TTC549 (cell line): ENCODE results near the gene PDK4.

Experiments used
- FAIRE-seq: peaks from 2 replicates; lab custom pipeline; 2012; peaks lifted over from hg19 to GRCh38; lab: Jason Lieb, UNC

PDK4 gene

DNA sequence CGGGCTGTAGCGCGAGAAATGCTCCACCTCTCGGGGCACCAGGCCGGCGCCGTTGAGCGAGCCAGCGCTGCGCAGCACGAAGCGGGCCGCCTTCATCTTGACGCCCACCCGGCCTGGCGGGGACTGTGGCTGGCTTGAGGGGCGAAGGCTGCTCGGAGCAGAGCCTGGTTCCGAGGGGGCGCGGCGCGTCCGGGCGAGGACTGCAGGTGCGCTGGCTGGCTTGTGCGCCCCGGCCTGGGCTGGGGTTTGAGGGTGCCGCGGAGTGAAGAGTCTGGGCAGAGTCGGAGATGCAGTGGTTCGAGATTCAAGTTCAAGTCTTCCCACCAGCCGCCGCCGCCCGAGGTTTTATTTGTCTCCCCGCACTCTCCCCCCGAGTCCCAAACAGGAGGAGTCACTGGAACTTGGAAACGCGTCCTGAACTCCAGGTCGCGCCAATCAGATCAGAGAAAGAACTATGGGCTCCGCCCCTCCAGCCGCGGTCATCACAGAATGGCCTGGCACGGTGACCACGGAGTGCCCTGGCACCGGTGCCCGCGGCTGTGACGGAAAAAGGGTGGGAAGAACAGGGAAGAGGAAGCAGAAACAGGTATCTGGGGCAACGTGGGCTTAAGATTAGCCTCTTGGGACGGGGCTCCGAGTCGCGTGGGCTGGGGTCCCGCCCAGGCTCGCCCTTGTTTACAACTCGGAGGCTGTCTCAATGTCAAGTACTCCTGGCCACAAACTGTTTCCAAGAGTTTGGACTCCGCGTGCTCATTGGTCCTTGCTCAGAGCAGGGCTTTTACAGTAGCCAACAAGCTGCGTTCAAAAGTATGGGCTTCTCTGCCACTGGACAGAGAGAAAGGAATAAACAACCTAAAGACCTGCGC lies at the start of gene PDK4:
TSS of gene PDK4 (minus strand) at position 319 of the 866 bp plus-strand sequence. CDS start at position 96, 223 bp downstream.
- no peak for FAIRE-seq

DNA sequence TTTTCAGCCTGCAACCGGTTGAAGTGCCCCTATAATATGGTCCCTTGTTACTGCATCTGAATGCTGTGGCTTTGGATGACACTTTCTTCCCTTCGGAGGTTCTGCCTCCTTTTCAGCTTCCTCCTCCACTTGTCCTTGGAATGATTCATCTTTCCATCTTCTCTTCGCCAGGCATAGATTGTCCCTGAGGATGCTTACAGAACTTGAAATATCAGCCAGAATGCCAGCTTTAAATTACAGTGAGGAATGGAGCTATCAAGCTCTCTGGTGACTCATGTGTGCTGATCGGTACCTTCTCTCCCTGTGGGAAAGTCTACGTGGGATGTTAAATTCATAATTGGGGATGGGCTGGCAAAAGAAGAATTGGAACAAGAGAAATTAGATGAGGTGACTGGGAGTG lies 45.9 kb upstream of the PDK4 start:
- FAIRE-seq: no peak

DNA sequence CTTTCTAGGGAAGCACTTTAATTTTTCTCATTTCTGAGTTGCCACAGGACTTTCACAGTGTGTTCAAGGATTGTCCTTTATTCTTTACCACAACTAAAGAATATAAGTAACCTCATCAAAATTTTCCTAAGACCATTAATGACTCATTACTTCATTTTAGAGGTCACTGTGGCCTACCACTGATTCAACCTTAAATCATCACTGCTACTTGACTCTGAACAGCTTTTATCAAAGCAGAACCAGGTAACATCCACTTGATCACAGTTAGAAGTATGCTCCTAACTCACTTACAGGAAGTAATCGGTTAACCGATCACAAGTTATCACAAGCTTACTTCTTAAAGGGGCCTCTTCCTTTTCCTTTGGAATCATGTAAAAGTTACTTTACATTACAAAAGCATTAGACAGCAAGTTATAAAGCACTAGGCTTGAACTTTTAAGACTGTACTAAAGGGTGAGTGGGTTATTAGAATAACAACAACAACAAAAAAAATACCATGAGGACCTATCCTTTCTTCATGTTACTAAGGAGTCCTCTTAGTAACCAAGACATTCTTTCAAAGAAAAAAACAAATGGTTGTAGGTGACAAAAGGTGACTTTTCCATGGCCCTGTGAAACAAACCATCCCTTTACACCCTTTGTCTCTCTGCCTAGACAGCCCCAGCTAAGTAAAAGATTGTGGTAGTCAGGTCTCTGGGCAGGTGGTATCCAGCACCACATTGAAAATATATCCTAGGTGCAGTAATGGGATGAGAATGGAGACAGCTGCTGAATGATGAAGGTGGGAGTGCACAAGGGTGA lies 40.0 kb upstream of the PDK4 start:
- no peak for FAIRE-seq

DNA sequence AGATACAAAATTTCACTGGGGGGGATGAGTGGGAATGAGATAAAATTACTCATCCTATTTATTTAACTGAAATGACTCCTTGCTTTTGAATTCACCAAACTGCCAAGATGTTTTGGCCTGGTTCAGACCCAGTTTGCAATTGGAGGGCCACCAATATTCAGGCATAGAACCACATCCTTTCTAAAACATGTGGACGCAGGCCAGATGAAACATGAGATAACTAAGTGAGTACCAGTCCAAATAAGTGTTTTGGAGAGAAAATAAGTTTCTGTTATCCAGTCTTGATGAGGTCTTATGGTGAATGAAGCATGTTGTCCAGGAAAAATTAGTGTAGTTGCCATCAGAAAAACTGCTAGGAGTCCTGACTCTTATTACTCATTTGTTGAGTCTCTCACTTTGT lies 36.3 kb upstream of the PDK4 start:
- no peak for FAIRE-seq

DNA sequence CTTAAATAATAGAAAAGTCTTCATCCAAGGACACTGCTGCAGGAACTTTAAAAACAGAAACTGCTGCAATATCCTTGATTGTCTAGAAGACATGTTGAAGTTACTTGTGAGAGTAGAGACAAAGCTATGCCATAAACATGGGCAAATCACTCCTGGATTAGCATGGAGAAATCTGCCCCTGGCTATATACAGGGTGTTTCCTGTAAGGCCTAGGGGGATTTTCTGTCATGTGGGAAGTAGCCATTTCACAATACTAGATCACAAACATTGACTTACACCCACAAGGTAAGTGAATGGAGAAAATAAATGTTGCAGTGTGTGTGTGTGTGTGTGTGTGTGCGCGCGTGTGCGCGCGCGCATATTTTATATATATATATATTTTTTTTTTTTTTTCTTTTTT lies 35.2 kb upstream of the PDK4 start:
- no peak for FAIRE-seq

DNA sequence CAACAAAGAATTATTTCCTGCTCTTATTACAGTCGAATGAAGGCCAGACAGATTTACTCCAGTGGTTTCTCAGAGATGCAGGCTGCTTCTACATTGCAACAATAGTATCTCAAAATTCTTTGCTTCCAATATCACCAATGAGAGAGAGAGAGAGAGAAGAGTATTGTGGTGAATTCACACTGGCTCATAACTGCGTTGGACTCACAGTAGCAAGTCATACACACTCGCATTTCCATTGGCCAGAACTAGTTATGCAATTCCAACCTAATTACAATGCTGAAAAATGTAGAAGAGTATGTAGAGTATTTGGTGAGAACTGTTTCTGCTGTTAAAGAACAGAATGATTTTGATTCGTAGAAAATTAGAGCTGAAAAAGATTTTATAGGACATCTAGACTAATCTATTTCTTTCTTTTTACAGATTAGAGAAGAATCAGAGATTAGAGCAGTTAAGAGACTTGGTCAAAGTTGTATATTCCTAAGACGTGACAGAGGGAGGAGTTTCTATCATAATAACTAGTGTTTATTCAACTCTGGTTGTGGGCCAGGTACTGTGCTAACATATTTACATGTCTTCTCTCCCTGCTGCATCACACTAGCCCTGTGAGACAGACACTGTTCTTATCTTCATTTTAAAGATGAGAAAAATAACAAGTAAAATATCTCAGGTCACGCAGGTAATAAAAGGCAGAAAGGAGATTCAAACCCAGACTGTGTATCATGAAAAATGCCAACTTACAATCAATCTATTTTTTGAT lies 34.6 kb upstream of the PDK4 start:
- no peak for FAIRE-seq

DNA sequence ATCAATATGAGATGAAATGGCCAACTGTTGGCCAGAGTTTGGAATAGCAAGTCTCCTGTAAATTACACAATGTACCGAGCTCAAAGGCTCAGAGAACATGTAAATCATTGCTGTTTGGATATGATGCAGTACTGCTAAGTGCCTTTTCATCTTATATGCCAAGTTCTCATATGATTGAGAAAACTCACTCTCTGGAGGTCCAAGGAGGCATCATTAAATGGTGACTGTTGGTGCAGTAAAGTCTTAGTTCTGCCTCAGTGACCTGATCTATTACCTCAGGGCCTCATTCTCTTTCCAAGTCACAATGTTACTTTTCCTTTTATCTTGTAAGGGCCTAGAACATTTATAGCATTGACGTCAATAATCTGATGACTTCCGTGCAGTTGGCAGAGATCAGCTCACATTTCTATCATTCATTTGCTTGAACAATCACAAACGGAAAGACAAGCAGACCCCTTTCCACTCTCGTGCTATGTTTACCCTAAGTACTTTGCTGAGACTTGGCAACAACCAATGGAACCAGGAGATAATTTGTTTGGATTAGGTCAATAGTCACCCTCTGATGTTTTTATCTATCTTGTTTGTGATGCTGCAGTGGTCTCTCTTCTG lies 32.6 kb upstream of the PDK4 start:
- no peak for FAIRE-seq

DNA sequence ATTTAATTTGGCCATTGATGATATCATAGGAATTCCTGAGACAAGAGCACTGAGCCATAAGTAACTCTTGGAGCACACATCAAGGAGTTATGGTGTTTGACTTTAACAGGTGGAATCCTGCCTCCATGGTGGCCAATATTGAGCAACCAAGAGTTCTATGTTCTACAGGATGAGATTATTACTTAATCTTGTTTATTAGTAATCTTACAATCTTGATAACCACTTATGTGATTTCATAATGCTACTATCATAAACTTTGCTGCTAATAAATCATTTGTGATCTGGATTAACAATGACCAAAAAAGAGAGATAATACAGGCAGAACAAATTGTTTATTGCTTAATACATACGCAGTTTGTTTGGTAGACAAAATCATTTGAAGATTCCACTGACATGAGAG lies 27.5 kb upstream of the PDK4 start:
- FAIRE-seq: no peak

DNA sequence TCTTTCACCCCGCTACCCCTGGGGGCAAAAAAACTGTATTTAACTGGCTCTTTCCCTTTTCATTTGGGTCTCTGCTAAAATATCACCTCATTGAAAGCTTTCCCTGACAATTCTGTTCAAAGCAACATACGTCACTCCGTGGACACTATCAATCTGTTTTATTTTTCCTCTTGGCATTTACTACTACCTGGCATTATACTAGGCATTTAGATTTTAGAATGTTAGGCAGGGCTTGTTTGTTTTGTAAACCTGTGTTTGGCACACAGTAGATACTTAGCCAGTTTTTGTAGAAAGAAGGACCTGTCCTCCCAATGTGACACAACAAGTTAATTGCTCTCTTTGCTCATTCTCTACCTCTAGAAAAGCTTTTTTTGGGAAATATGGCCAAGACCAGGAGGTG lies 26.5 kb upstream of the PDK4 start:
- no peak for FAIRE-seq

DNA sequence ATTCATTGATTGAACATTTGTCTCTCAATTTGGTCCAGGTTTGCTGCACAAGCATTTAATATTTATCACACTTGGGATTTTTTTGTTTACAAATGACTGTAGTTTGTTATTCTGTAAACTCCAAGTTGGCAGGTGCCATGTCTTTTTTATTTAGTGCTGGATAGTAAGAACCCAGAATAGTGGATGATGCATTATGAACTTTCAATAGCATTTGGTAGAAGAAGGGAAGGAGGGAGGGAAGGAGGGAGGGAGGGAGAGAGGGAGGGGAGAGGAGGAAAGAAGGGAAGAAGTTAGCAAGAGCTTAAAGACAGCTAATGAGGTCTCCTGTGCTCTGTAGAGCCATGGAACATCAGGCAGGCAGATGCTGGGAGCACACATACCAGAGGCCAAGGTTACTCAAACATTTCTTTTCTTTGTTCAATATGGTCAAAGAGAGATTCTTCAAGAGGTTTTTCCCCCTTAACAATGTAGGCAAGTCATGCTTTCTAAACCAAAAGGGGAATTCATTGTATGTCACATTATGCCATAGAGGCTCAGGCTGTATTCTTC lies 25.8 kb upstream of the PDK4 start:
- no peak for FAIRE-seq

DNA sequence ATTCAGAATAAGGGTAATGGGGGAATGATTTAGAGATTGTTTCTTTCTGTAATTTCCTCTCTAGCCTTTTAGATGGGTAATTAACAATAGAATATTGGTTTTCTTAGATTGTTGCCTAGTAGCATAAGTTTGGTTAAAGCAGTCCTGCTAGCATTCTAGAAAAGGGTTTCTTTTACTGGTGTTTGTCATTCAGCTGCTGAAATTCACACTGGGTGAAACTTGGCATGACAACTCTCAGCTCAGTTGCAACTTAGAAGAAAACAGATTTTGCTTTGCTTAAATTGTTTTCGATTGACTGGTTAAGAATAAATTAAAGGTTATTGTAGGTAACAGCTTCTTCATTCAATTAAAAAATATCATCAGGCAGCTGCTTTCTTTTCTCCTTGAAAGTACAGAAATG lies 25.1 kb upstream of the PDK4 start:
- FAIRE-seq: no peak

DNA sequence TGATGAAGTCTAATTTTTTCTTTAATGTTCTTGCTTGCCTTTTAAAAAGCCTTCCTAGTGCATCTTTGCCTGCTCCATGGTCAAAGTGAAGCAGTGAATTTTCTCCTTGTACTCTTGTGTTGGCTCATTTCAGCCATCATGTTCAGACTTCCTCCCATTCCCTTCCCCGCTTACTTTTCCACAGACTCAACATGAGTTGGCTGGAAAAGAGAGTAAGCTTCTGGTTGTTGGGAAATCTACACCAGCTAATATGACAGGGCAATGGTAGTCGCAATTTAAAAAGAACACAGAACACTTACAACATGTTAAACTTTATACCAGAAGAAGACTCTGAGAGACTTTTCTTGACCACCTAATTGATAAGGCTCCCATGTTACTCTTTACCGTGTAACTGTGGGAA lies 24.3 kb upstream of the PDK4 start:
- no peak for FAIRE-seq

DNA sequence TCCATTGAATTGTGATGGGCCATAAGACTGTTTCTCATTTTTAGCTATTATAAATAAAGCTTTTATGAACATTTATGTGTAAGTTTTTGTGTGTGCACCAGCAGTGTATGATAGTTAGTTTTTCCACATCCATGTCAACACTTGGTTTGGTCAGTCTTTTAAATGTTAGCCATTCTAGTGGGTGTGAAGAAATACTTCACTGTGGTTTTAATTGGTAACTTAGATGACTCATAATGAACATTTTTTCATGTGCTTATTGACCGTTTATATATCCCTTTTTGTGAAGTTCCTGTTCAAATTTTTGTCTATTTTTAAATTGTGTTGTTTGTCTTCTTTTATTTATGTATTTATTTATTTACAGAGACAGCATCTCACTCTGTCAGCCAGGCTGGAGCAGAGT lies 23.6 kb upstream of the PDK4 start:
- FAIRE-seq: no peak

DNA sequence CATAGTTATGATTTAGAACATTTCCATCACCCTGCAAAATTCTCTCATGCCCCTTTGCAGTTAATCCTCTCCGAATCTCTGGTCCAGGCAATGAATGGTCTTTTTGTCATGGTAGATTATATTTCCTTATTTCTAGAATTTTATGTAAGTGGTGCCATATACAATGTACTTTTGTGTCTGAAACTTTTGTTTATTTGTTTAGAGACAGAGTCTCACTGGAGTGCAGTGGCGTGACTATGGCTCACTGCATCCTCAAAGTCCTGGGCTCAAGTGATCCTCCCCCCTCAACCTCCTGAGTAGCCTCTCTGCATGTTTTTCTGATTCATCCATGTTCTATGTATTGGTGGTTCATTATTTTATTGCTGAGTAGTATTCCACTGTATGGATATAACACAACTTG lies 23.2 kb upstream of the PDK4 start:
- no peak for FAIRE-seq

DNA sequence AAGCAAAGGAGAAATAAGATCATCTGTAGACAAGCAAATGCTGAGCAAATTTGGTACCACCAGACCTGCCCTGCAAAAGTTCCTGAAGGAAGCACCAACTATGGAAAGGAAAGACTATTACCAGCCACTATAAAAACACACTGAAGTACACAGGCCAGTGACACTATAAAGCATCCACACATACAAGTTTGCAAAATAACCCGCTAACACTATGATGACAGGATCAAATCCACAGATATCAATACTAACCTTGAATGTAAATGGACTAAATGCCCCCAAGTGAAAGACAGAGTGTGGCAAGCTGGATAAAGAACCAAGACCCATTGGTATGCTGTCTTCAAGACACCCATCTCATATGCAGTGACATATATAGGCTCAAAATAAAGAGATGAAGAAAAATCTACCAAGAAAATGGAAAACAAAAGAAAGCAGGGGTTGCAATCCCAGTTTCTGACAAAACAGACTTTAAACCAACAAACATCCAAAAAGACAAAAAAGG lies 18.2 kb upstream of the PDK4 start:
- no peak for FAIRE-seq

DNA sequence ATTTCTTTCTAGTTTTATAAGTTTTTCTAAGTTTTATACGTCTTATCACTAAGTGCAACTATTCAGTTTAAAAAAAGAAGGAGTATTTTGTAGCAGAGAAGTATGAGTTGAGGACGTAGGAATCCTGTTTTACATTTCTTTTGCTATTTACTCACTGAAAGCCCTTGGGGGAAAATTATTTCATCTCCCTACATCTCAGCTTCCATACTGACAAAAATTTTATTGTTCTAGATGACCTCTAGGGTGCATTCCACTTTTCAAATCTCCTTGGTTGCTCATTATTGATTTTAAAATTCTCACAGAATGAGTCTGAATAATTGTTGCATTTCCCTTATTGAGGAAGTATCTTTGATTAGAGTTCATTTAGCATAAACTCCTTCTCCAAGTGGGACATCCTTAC lies 14.9 kb upstream of the PDK4 start:
- FAIRE-seq: no peak

DNA sequence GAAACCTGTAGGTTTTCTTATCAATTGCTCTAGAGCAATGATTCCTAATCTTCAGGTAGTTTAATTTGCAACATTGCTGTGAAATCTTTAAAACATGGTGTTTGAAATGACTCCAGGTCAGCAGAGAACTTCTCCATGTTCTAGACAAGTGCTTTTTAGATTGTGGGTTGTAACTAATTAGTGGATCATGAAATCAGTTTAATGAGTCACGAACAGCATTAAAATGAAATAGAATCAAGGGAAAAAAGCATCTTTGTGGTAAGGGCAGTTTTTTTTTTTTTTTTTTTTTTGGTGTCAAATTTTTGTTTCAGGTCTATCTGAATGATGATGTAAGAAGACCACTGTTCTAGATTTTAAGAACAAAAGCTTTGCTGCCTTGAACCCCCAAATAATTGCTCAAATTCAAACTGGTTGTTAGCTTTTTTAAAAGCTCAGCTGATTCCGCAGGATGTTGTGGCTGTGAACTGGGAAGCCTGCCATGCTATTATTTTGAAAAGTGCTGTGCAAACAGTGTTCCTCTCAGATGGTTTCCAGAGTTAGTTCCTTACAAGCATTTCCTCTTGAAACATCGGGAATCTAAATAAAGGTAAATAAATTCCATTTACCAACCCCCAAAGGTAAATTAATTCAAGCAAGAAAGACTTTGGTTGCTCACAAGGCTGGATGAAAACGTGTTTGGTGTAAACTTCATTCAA lies 13.1 kb upstream of the PDK4 start:
- no peak for FAIRE-seq

DNA sequence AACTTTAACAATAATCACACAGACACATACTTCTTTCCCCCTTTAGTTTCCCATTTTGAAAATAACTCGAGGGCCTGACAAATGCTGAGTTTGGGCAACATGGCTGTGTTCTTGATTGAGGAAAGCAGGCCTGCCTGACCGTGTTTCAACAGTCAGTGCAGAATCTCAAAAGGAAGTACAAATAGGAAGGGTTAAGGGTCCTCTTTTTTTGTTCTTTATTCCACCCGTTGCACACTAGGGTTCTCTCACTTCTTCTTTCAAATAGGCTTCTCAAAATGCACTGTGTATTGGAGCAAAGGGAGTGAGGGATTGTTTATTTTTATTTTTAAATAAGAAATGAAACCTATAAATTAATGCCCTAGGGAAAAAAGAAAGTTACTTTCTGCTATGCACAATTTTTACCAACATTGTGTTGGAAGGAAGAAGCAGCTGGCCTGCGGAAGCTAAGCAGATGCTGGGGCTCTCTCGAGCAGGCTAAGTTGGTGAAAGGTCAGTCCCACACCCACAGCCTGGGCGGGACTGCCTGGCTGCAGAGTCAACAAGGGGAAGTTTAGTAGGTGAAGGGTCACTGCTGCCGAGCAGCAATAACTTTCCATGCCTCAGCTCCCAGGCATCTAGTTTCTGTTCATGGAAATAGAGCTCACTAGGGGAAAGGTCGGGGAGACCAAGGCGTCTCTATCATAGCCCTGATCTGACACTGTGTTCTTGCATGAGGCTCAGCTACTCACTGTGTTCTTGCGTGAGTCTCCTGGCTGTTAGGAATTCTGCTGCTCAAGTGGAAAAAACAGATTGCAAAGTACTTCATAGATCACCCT lies 12.2 kb upstream of the PDK4 start:
- no peak for FAIRE-seq

DNA sequence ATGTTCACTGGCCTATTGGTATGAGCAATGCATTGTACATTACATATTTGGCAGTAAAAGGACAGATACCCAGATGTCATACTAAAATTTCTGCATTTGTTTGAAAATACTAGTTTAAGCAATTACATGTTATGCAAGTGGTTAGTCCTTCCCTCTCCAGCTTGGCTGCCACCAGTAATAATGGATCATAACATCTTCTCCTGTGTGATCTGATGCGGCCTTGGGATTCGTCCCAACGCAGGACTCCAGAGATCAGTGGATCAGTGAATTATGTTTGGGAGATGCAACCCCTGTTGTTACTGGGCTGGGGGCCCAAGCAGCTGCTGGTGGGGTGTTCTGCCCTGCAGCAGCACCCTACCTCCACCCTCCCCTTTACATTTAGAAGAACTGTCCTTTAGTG lies 11.2 kb upstream of the PDK4 start:
- FAIRE-seq: no peak

DNA sequence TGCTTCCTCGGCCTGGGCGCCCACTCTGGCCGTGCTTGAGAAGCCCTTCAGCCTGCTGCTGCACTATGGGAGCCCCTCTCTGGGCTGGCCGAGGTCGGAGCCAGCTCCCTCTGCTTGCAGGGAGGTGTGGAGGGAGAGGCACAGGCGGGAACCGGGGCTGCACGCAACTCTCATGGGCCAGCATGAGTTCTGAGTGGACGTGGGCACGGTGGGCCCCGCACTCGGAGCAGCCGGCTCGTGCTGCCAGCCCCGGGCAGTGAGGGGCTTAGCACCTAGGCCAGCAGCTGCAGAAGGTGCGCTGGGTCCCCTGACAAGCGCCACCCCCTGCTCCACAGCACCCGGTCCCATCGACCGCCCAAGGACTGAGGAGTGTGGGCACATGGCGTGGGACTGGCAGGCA lies 9.0 kb upstream of the PDK4 start:
- no peak for FAIRE-seq
